Measurements from ENCODE around the gene RAPGEF3. TPM values are rescaled to one million over a fixed set of nuclear protein-coding genes. Genes with fewer than 3 reads are reported as not detected.

The RAPGEF3 gene
- total and polyA plus RNA-seq, 9 of the 15 experiments (the other 6 are each of a cell fraction or from before 2014, with no cell fraction given) = 0.03 to 0.78 (median 0.37) TPM; not detected in 1

- no peak for TF ChIP-seq ZBTB5 (IDR thresholded peaks at IDR 0.05)
- peak; percentile 100 for TF ChIP-seq BACH1 (tag; IDR thresholded peaks at IDR 0.05)
- no peak for TF ChIP-seq NCOA4 (IDR thresholded peaks at IDR 0.05; ENCODE audit: partially characterized antibody)
- no peak for TF ChIP-seq ZNF699 (CRISPR knock-in tag; IDR thresholded peaks at IDR 0.05; ENCODE audit: insufficient replicate concordance)
- TF ChIP-seq GABPB2 (CRISPR knock-in tag; conservative IDR thresholded peaks at IDR 0.05) = 0 out of 2 replicates have a peak, but pooled peaks have one; percentile 8
- no peak for TF ChIP-seq ZNF184 (CRISPR knock-in tag; IDR thresholded peaks at IDR 0.05)
- no peak for TF ChIP-seq GABPA (tag; conservative IDR thresholded peaks at IDR 0.05; ENCODE audit: low read depth)
- TF ChIP-seq SMAD3 (CRISPR knock-in tag; conservative IDR thresholded peaks at IDR 0.05) = 0 out of 2 replicates have a peak, but pooled peaks have one; percentile 14
- TF ChIP-seq ZKSCAN3 (CRISPR knock-in tag; IDR thresholded peaks at IDR 0.05) = no peak
- no peak for TF ChIP-seq HNRNPLL (IDR thresholded peaks at IDR 0.05; ENCODE audit: low read depth, low read length, poor library complexity, severe bottlenecking)
- no peak for TF ChIP-seq HMBOX1 (IDR thresholded peaks at IDR 0.05)
- no peak for TF ChIP-seq ZSCAN29 (IDR thresholded peaks at IDR 0.05)
- TF ChIP-seq SIN3B (IDR thresholded peaks at IDR 0.05; ENCODE audit: low read depth) = no peak
- TF ChIP-seq HIVEP1 (CRISPR knock-in tag; IDR thresholded peaks at IDR 0.05) = no peak
- peak; percentile 63 for TF ChIP-seq ATF3 (IDR thresholded peaks at IDR 0.05)
- TF ChIP-seq ATF3 (CRISPR knock-in tag; conservative IDR thresholded peaks at IDR 0.05) = no peak
- TF ChIP-seq GTF2A2 (tag; IDR thresholded peaks at IDR 0.05) = no peak
- TF ChIP-seq ZNF436 (CRISPR knock-in tag; IDR thresholded peaks at IDR 0.05) = no peak
- TF ChIP-seq YBX1 (IDR thresholded peaks at IDR 0.05) = no peak
- no peak for TF ChIP-seq ZNF444 (CRISPR knock-in tag; IDR thresholded peaks at IDR 0.05)
- peak; percentile 50 for TF ChIP-seq NEUROD1 (IDR thresholded peaks at IDR 0.05; ENCODE audit: borderline replicate concordance, low read depth, low read length, partially characterized antibody)
- TF ChIP-seq HNRNPH1 (optimal IDR thresholded peaks at IDR 0.05; ENCODE audit: low read depth, low read length) = no peak
- no peak for TF ChIP-seq MTF1 (CRISPR knock-in tag; IDR thresholded peaks at IDR 0.05; ENCODE audit: borderline replicate concordance)
- no peak for TF ChIP-seq MCM7 (IDR thresholded peaks at IDR 0.05)
- TF ChIP-seq RBM15 (IDR thresholded peaks at IDR 0.05; ENCODE audit: insufficient read depth, low read length) = no peak
- 0 out of 3 replicates have a peak, but pooled peaks of 1 of the 2 experiments have one; percentile 14 for TF ChIP-seq CBX3 (IDR thresholded peaks at IDR 0.05; ENCODE audit: borderline replicate concordance in 1 of 2, low read length in 2 of 2)
These were observed 16.6 kb upstream of the RAPGEF3 start (continued) for GRCh38 chr12:47775100-47775911.
